Keratinocyte (primary cell): ENCODE data around the gene TPM4. TPM values are rescaled to one million over a fixed set of nuclear protein-coding genes. Genes with fewer than 3 reads are reported as not detected.
A peak's percentile ranks its signal among the peaks of the same experiment; 100 is the strongest.

Experiments
- DNase-seq: peaks from one replicate; pipeline ENCODE4 v3.0.0-alpha.2; 2011; ENCODE audit warnings: low read depth, missing footprints, low spot score
- FAIRE-seq: peaks from 2 replicates; lab custom pipeline; 2011; peaks lifted over from hg19 to GRCh38; lab: Jason Lieb, UNC
- H2AFZ ChIP-seq: 2 replicates; pipeline ENCODE4 v1.6.0; 2012; ENCODE audit warnings: low read length, control low read depth, inconsistent platforms; ENCODE audit not compliant: control insufficient read depth
- H3K27ac ChIP-seq: 2 replicates; pipeline ENCODE4 v1.5.1; 2011; ENCODE audit warnings: low read length; ENCODE audit not compliant: control insufficient read depth, insufficient read depth
- H3K27me3 ChIP-seq: 3 replicates; pipeline ENCODE4 v1.6.0; 2011; ENCODE audit warnings: low read length; ENCODE audit not compliant: control insufficient read depth, insufficient read depth; ENCODE audit errors: extremely low read depth
- H3K36me3 ChIP-seq, 2 experiments: 2 replicates in 1 of 2; 3 replicates in 1 of 2; pipeline ENCODE4 v1.5.1; 2011; ENCODE audit warnings: low read length in 2 of 2, mild to moderate bottlenecking in 1 of 2; ENCODE audit not compliant: control insufficient read depth in 2 of 2, insufficient read depth in 2 of 2; ENCODE audit errors: extremely low read depth in 1 of 2
- H3K4me1 ChIP-seq: 3 replicates; pipeline ENCODE4 v1.5.1; 2011; ENCODE audit warnings: low read length; ENCODE audit not compliant: control insufficient read depth, insufficient read depth; ENCODE audit errors: extremely low read depth
- H3K4me2 ChIP-seq: 3 replicates; pipeline ENCODE4 v1.6.0; 2011; ENCODE audit warnings: low read depth, low read length; ENCODE audit not compliant: control insufficient read depth, insufficient read depth; ENCODE audit errors: extremely low read depth
- H3K4me3 ChIP-seq, 3 experiments: fragments of 200-600 bp in 1 of 3; sonication (generic) in 1 of 3; 2 replicates in 2 of 3; 3 replicates in 1 of 3; pipeline ENCODE4 v1.5.1; 2011 to 2016; ENCODE audit warnings: low read length in 3 of 3, mild to moderate bottlenecking in 3 of 3, control low read depth in 2 of 3, inconsistent platforms in 1 of 3, low read depth in 1 of 3, mixed read lengths in 1 of 3, mixed run types in 1 of 3, moderate library complexity in 1 of 3; ENCODE audit not compliant: control insufficient read depth in 2 of 3, insufficient read depth in 2 of 3; ENCODE audit errors: extremely low read depth in 1 of 3
- H3K79me2 ChIP-seq: 2 replicates; pipeline ENCODE4 v1.6.0; 2012; ENCODE audit warnings: low read length; ENCODE audit not compliant: control insufficient read depth, insufficient read depth
- H3K9ac ChIP-seq: 3 replicates; pipeline ENCODE4 v1.6.0; 2011; ENCODE audit warnings: low read length; ENCODE audit not compliant: control insufficient read depth, insufficient read depth; ENCODE audit errors: extremely low read depth
- H3K9me1 ChIP-seq: 3 replicates; pipeline ENCODE4 v1.6.0; 2011; ENCODE audit warnings: low read length; ENCODE audit not compliant: control insufficient read depth, insufficient read depth; ENCODE audit errors: extremely low read depth
- H3K9me3 ChIP-seq: 2 replicates; pipeline ENCODE4 v1.5.1; 2012; ENCODE audit warnings: low read depth, low read length; ENCODE audit not compliant: control insufficient read depth
- H4K20me1 ChIP-seq: 3 replicates; pipeline ENCODE4 v1.6.0; 2011; ENCODE audit warnings: low read length; ENCODE audit not compliant: control insufficient read depth, insufficient read depth; ENCODE audit errors: extremely low read depth
- CTCF ChIP-seq, 3 experiments: IDR thresholded peaks in 1 of 3; conservative IDR thresholded peaks in 1 of 3; optimal IDR thresholded peaks in 1 of 3; 2 replicates in 2 of 3; 3 replicates in 1 of 3; pipeline versions ENCODE3 to v1.5.1; 2011; ENCODE audit warnings: low read length in 3 of 3, mild to moderate bottlenecking in 3 of 3, moderate library complexity in 2 of 3, control low read depth in 1 of 3, inconsistent platforms in 1 of 3; ENCODE audit not compliant: insufficient read depth in 2 of 3; ENCODE audit errors: extremely low read depth in 1 of 3
- EZH2 ChIP-seq: IDR thresholded peaks from one replicate; pipeline ENCODE4 v1.6.1; 2012; ENCODE audit warnings: inconsistent platforms, mild to moderate bottlenecking, low read length, moderate library complexity
- dilution Hi-C: fragments of 300-500 bp; cut with MboI; formaldehyde crosslinking; loops from one replicate; pipeline ENCODE4 v1.7.0; 2020; ENCODE audit warnings: low sequenced_read_pairs; ENCODE audit not compliant: extremely low pct_ligation_motif_present
- polyA plus RNA-seq, 5 experiments: library from polyadenylated mRNA; depleted of rRNA in 3 of 5; stranded (reverse) in 3 of 5; stranded (forward) in 1 of 5; unstranded in 1 of 5; fragments of >200 nt; gene quantifications; 1 replicate in 1 of 5; 2 replicates in 3 of 5; 3 replicates in 1 of 5; pipeline versions ENCODE4 v1.2.1 to v1.2.3, GENCODE V29; 2011 to 2012; ENCODE audit warnings: missing spikeins in 2 of 5, low read depth in 1 of 5, low replicate concordance in 1 of 5

TPM4 gene
- polyA plus RNA-seq, 1 donor (not counting 4 experiments of a cell fraction or from before 2014, with no cell fraction given) = 646 TPM

- H3K9me3 ChIP-seq = no peaks in the 10 kb centered on the region
- DNase-seq (no peak), FAIRE-seq (no peak)
- H3K9me1 ChIP-seq = no peaks in the 10 kb centered on the region
- TF ChIP-seq EZH2 = no peak
- peaks cover 27 to 36% of the 10 kb centered on the region in 2 experiments for H3K36me3 ChIP-seq
- peak overlapping the region; percentile 87 for H3K4me2 ChIP-seq
- peak overlapping the region; percentile 94 for H3K9ac ChIP-seq
- peaks cover 37% of the 10 kb centered on the region for H3K79me2 ChIP-seq
- no peak overlapping the region for H2AFZ ChIP-seq
- H3K4me3 ChIP-seq = peak overlapping the region; percentile 74 to 95 (median 94)
- dilution Hi-C loops = no loop called here
- peaks cover 25% of the 10 kb centered on the region for H3K4me1 ChIP-seq
- peak overlapping the region; percentile 98 for H3K27ac ChIP-seq
- peaks cover 3% of the 10 kb centered on the region for H4K20me1 ChIP-seq
- H3K27me3 ChIP-seq = no peaks in the 10 kb centered on the region
These were observed 790 bp downstream of the TPM4 start for GRCh38 chr19:16076958-16077611.

- Histone ChIP-seq H2AFZ (no peak overlapping the region), H3K36me3 (peaks cover 29 to 39% of the 10 kb centered on the region in 2 experiments), H4K20me1 (peaks cover 3% of the 10 kb centered on the region), H3K4me1 (peaks cover 25% of the 10 kb centered on the region), H3K79me2 (peaks cover 48% of the 10 kb centered on the region), H3K9me3 (no peaks in the 10 kb centered on the region), H3K9me1 (no peaks in the 10 kb centered on the region), H3K27me3 (no peaks in the 10 kb centered on the region), H3K9ac (peak overlapping the region; percentile 94), H3K4me3 (peak overlapping the region; percentile 74 to 95 (median 94)), H3K4me2 (peak overlapping the region; percentile 87), H3K27ac (peak overlapping the region; percentile 98)
- no peak for DNase-seq
- no peak for FAIRE-seq
- TF ChIP-seq CTCF (optimal IDR thresholded peaks at IDR 0.05 in 1 of 3, IDR thresholded peaks at IDR 0.05 in 1 of 3, conservative IDR thresholded peaks at IDR 0.05 in 1 of 3; ENCODE audit: extremely low read depth in 1 of 3, insufficient read depth in 2 of 3, low read length in 3 of 3) (no peak), EZH2 (no peak)
- dilution Hi-C loops = no loop called here
These were observed 1.9 kb downstream of the TPM4 start for GRCh38 chr19:16077984-16078758.
